HG02840 (cell line): ENCODE results near the gene ATP13A2.

Source experiments
- ATAC-seq: cut with Tn5 transposase; IDR thresholded peaks from one replicate; pipeline ENCODE4 v1.9.1; 2021; ENCODE audit warnings: mild to moderate bottlenecking, moderate library complexity, moderate number of reproducible peaks; ENCODE audit not compliant: unreplicated experiment, low FRiP score

Gene ATP13A2

GRCh38 chr1:17008208-17008855, 3.4 kb downstream of the ATP13A2 start:
- no peak for ATAC-seq

DNA sequence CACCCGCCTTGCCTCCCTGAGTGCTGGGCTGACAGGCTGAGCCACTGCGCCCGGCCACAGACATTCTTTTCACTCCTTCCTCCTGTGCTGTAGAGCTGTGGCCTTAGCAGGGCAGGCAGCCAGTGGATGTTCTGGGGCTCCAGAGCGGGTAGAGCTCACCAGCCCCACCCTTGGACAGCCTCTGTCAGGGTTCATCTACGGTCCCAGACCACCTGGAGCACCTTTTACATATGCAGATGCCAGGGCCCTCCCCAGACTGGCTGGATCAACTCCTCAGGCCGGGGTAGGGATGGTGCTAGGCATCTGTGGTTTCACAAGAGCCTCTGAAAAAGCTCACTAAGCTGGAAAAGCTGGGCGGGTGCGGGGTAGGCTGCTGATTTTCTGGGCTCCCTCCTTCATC, 4.6 kb downstream of the ATP13A2 start:
- ATAC-seq: no peak

- no peak for ATAC-seq
Measured at GRCh38 chr1:17005365-17005740, 6.4 kb downstream of the ATP13A2 start.

GRCh38 chr1:17004466-17005364, 7.0 kb downstream of the ATP13A2 start:
- no peak for ATAC-seq

GRCh38 chr1:17002524-17002902, 9.2 kb downstream of the ATP13A2 start:
- ATAC-seq: no peak

GRCh38 chr1:17001760-17002523, 9.8 kb downstream of the ATP13A2 start:
- ATAC-seq: no peak

DNA sequence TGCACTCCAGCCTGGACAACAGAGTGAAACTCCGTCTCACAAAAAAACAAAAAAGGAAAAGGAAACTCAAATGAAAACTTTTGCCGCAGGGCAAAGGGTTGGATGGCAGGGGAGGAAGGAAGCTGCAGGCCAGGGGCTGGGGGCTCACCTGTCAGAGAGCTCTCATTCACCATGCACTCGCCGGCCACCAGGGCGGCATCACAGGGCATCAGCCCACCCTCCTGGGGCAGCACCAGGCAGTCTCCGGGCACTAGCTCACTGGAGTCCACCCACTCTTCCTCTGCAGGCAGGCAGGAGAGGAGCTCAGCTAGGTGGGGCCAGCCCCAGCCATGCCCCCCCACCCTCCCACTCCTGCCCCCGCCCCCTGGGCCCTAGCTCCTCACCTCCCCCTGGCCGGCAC, 11.9 kb downstream of the ATP13A2 start:
- no peak for ATAC-seq

GRCh38 chr1:16998589-16998988, 13.1 kb downstream of the ATP13A2 start:
- no peak for ATAC-seq

- ATAC-seq: no peak
Measured at GRCh38 chr1:16996845-16997244, 14.9 kb downstream of the ATP13A2 start.

- ATAC-seq: no peak
Measured at GRCh38 chr1:16993521-16994038, 18.1 kb downstream of the ATP13A2 start.

GRCh38 chr1:16992675-16993074, 19.1 kb downstream of the ATP13A2 start:
- ATAC-seq: no peak

- no peak for ATAC-seq
Measured at GRCh38 chr1:16992102-16992501, 19.6 kb downstream of the ATP13A2 start.

DNA sequence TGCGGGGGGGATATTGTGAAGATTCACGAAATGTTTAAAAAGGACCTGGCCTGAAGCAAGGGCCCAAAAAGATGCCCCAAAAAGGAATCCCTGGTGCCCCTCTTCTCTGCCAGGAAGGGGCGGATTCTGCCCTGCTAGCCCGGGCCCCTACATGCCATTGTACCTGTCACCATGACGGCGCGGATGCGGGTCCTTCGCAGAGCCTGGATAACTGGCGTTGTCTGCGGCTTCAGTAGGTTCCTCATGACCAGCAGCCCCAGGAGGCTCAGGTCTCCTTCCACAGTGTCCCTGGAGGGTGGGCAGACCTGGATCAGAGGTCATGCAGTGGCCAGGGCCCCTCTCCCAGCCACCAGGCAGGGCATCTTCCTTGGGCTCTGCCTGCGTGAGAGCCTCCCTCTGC, 20.2 kb downstream of the ATP13A2 start:
- no peak for ATAC-seq

GRCh38 chr1:16989676-16990391, 21.9 kb downstream of the ATP13A2 start:
- no peak for ATAC-seq

DNA sequence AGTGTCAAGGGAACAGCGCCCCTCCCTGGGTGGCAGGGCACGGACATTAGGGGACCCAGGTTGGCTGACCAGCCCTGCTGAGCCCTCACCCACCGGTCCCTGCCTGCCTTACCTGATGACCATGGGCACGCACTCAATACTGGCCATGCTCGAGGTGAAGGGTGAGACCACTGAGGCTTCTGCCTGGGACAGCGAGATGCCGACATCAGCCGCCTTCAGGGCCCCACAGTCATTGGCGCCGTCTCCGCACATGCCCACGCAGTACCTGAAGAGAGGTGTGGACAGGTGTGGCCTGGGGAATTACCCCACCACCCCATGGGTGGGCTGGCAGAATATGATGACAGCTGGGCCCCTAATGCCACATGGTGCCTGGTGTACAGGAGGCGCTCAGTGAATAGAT, 23.5 kb downstream of the ATP13A2 start:
- no peak for ATAC-seq

DNA sequence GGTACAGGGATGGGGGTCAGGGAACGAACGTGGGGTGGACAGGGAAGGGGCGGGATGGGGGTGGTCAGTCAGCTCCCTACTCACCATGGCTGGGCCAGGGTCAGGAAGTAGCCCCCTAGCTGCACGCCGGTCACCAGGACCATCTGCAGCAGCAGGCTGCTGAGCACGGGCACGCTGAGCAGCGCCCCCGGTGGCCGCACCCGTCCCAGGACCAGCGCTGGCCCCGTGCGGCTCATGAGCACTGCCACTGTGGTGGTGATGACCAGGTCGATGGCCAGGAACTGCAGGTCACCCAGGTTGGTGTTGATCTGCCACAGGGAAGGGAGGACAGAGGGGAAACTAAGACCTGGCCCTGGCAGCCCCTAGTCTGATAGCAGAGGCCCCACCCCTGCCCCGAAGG, 24.8 kb downstream of the ATP13A2 start:
- no peak for ATAC-seq

DNA sequence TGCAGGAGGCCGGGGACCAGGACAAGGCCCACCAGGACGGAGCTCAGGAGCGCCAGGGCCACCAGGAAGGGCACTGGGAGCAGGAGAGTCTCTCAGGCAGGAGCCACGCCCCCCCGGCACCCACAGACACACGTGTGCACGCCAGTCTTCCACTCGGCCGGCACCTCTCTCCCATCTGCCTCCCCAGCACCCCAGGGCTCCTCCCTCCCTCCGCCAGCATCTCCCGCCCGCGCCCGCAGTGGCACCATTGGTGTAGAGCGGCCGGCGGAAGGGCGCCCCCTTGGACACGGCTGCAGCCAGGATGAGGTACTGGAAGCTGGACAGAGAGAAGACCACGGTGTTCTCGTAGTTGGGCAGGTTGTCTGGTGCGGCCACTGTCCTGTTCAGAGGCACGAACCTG, 25.2 kb downstream of the ATP13A2 start:
- no peak for ATAC-seq

- ATAC-seq: no peak
Measured at GRCh38 chr1:16986113-16986512, 25.6 kb downstream of the ATP13A2 start.

DNA sequence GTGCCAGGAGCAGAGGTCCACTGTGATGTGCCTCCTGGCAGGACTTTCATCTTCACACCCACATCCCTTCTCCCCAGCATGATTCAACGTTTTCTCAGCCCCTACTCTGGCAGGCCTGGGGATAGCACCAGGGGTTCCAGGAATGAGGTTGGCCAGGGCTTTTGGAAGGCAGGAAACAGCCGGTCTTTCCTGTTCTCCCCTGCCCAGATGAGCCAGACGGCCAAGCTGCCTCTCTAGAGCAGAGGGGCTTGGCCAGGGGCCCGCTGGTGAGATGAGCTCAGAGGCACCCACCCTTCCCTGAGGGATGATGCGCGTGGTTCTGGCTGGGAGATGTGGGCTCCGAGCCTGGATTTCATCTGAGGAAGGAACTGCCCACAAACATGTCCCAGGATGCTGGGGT, 27.0 kb downstream of the ATP13A2 start:
- ATAC-seq: no peak

DNA sequence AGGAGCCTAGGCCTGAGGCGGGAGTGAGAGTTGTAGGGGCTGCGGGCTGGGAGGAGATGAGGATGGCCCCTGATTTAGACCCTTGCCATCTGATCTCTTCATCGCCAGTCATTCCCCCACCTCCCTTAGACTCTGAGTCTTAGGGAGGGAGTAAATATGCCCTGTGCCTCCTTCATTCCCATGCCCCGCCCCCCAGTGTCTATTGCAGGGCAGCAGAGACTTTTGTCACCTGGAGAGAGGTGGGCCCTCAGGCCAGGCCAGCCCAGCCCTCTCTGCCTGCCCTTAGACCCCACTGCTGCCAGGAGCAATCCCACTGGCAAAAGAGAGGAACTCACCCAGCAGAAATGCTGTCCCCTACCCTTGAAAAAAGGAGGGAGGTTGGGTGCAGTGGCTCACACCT, 28.1 kb downstream of the ATP13A2 start:
- ATAC-seq: no peak
